GM23338 (cell line): ENCODE data around the gene PLD2. TPM values are rescaled to one million over a fixed set of nuclear protein-coding genes. Genes with fewer than 3 reads are reported as not detected.

ENCODE experiments used
- ATAC-seq: fragments of 200-7000 bp; cut with Tn5 transposase; 3 replicates; pipeline ENCODE4 v1.9.1; 2020
- DNase-seq: peaks from one replicate; pipeline ENCODE4 v3.0.0-alpha.2; 2015; ENCODE audit warnings: low spot score
- H2AFZ ChIP-seq: fragments of 200-600 bp; sonication (generic); 2 replicates; pipeline ENCODE4 v1.8.0; 2016; ENCODE audit warnings: antibody characterized with exemption, mild to moderate bottlenecking, moderate library complexity
- H3F3A ChIP-seq: fragments of 200-600 bp; sonication (generic); replicated peaks from 2 replicates; pipeline ENCODE4 v1.8.0; 2017; ENCODE audit warnings: antibody characterized with exemption, mixed run types, low read depth
- H3K27ac ChIP-seq: fragments of 200-600 bp; sonication (generic); 2 replicates; pipeline ENCODE4 v1.6.1; 2016; ENCODE audit warnings: low read depth
- H3K27me3 ChIP-seq: fragments of 200-600 bp; sonication (generic); 2 replicates; pipeline ENCODE4 v1.8.0; 2016; ENCODE audit warnings: mild to moderate bottlenecking, mixed run types, moderate library complexity; ENCODE audit not compliant: insufficient read depth
- H3K36me3 ChIP-seq: fragments of 200-600 bp; sonication (generic); 2 replicates; pipeline ENCODE4 v1.8.0; 2016; ENCODE audit warnings: mild to moderate bottlenecking; ENCODE audit not compliant: insufficient read depth
- H3K4me1 ChIP-seq: fragments of 200-600 bp; sonication (generic); 2 replicates; pipeline ENCODE4 v1.8.0; 2016; ENCODE audit warnings: mild to moderate bottlenecking, moderate library complexity; ENCODE audit not compliant: insufficient read depth
- H3K4me2 ChIP-seq: fragments of 200-600 bp; sonication (generic); 2 replicates; pipeline ENCODE4 v1.7.1; 2017; ENCODE audit warnings: mixed run types
- H3K4me3 ChIP-seq: fragments of 200-600 bp; sonication (generic); 2 replicates; pipeline ENCODE4 v1.6.1; 2016; ENCODE audit warnings: mixed run types
- H3K79me2 ChIP-seq: fragments of 200-600 bp; sonication (generic); replicated peaks from 2 replicates; pipeline ENCODE4 v1.8.0; 2017; ENCODE audit warnings: mild to moderate bottlenecking; ENCODE audit not compliant: insufficient read depth
- H3K9me2 ChIP-seq: fragments of 200-600 bp; sonication (generic); 2 replicates; pipeline ENCODE4 v1.8.0; 2017; ENCODE audit not compliant: insufficient read depth
- H4K20me1 ChIP-seq: fragments of 200-600 bp; sonication (generic); replicated peaks from 2 replicates; pipeline ENCODE4 v1.8.0; 2017; ENCODE audit warnings: mild to moderate bottlenecking; ENCODE audit not compliant: insufficient read depth
- H3K27ac Mint-ChIP-seq: 2 replicates; pipeline ENCODE4 v1.8.0; 2020; ENCODE audit warnings: inconsistent platforms, mild to moderate bottlenecking, moderate library complexity, mixed read lengths
- H3K27me3 Mint-ChIP-seq: 3 replicates; pipeline ENCODE4 v1.8.0; 2022; ENCODE audit warnings: low read depth, mild to moderate bottlenecking, moderate library complexity, mixed read lengths, inconsistent platforms; ENCODE audit not compliant: insufficient read depth, poor library complexity
- H3K36me3 Mint-ChIP-seq: 3 replicates; pipeline ENCODE4 v1.8.0; 2021; ENCODE audit warnings: low read depth, mild to moderate bottlenecking, inconsistent platforms, moderate library complexity, mixed read lengths
- H3K4me1 Mint-ChIP-seq: 3 replicates; pipeline ENCODE4 v1.8.0; 2020; ENCODE audit warnings: mild to moderate bottlenecking, inconsistent platforms, mixed read lengths
- H3K4me3 Mint-ChIP-seq: 3 replicates; pipeline ENCODE4 v1.8.0; 2021; ENCODE audit warnings: moderate library complexity, mild to moderate bottlenecking, inconsistent platforms, mixed read lengths
- H3K9me3 Mint-ChIP-seq: 3 replicates; pipeline ENCODE4 v1.8.0; 2020; ENCODE audit warnings: moderate library complexity, mild to moderate bottlenecking, inconsistent platforms, mixed read lengths
- CREB1 ChIP-seq: fragments of 250-450 bp; sonication (Bioruptor Pico); IDR thresholded peaks from 2 replicates; pipeline ENCODE4 v1.5.0; 2020; ENCODE audit warnings: low read depth, mild to moderate bottlenecking, moderate library complexity
- CTCF ChIP-seq, 2 experiments: fragments of 200-600 bp in 1 of 2; sonication (generic) in 1 of 2; conservative IDR thresholded peaks; 2 replicates each; pipeline versions ENCODE4 v1.5.1 to v1.6.1; 2016 to 2017; ENCODE audit warnings: antibody characterized with exemption in 2 of 2, low read depth in 2 of 2, mild to moderate bottlenecking in 2 of 2, moderate library complexity in 1 of 2
- EZH2 ChIP-seq: fragments of 200-600 bp; sonication (generic); IDR thresholded peaks from one replicate; pipeline ENCODE4 v1.8.0; 2017; ENCODE audit warnings: antibody characterized with exemption, mild to moderate bottlenecking, low read depth; ENCODE audit not compliant: unreplicated experiment
- EZH2phosphoT487 ChIP-seq: fragments of 200-600 bp; sonication (generic); IDR thresholded peaks from one replicate; pipeline ENCODE4 v1.8.1; 2018; ENCODE audit warnings: antibody characterized with exemption; ENCODE audit not compliant: unreplicated experiment
- JUNB ChIP-seq: IDR thresholded peaks from one replicate; pipeline ENCODE4 v1.6.1; 2016; ENCODE audit warnings: antibody characterized with exemption; ENCODE audit not compliant: unreplicated experiment
- NANOG ChIP-seq: IDR thresholded peaks from 2 replicates; pipeline ENCODE4 v1.6.1; 2016; ENCODE audit warnings: antibody characterized with exemption, borderline replicate concordance
- POLR2AphosphoS5 ChIP-seq: IDR thresholded peaks from 2 replicates; pipeline ENCODE4 v1.6.1; 2016; ENCODE audit warnings: antibody characterized with exemption, low read depth
- REST ChIP-seq: IDR thresholded peaks from one replicate; pipeline ENCODE4 v1.6.1; 2018; ENCODE audit warnings: antibody characterized with exemption; ENCODE audit not compliant: unreplicated experiment
- STAT1 ChIP-seq: IDR thresholded peaks from one replicate; pipeline ENCODE4 v1.6.1; 2016; ENCODE audit warnings: antibody characterized with exemption; ENCODE audit not compliant: unreplicated experiment
- ZNF114 ChIP-seq: fragments of 250-450 bp; sonication (Bioruptor Pico); IDR thresholded peaks from 2 replicates; pipeline ENCODE4 v1.5.0; 2020; ENCODE audit warnings: mild to moderate bottlenecking, moderate library complexity
- ZNF331 ChIP-seq: fragments of 250-450 bp; sonication (Bioruptor Pico); IDR thresholded peaks from 2 replicates; pipeline ENCODE4 v1.5.0; 2020; ENCODE audit warnings: low read depth, mild to moderate bottlenecking, moderate library complexity
- ZNF462 ChIP-seq: fragments of 250-450 bp; sonication (Bioruptor Pico); IDR thresholded peaks from 2 replicates; pipeline ENCODE4 v1.5.0; 2020; ENCODE audit warnings: mild to moderate bottlenecking, moderate library complexity
- polyA plus RNA-seq: library from polyadenylated mRNA; unstranded; fragments of >200 nt; fragmentation: Nextera tagmentation; extraction: Ambion mirVana; gene quantifications from 2 replicates; pipeline ENCODE4 v1.2.1, GENCODE V29; 2016
- total RNA-seq: library from RNA; depleted of rRNA; stranded (reverse); fragments of >200 nt; shearing (Covaris generic); gene quantifications from 2 replicates; pipeline ENCODE4 v1.2.3, GENCODE V29; 2014
- TF ChIP-seq, protein P1 (sequence below): IDR thresholded peaks from 2 replicates; pipeline ENCODE4 v1.6.1; 2016; ENCODE audit warnings: antibody characterized with exemption

The PLD2 gene
- total and polyA plus RNA-seq, 2 experiments from 2014 or later, result 20.2 to 55.9 TPM

DNA sequence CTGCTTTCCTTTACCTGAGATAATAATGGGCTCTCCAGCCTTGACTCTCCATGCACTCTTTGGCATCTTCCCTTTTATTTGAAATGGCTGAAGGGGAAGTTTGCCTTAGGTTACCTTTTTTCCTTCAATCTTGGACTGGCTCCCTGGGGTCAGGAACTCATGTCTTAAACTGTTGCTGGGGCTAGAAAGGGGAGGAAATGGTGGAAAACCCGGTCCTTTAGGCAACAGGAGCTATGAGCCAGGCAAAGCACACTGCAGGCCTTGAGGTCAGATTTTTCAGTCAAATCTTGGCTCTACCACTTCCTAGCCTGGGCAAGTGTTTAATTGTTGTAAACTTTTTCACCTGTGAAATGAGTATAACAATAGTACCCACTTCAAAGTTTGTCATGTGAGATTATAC, 56.4 kb downstream of the PLD2 start:
- H3K36me3 Mint-ChIP-seq, result peaks cover 3% of the 10 kb centered on the region; the same call in 1 of the 3 replicates

More for the DNA sequence above, 56.4 kb downstream of the PLD2 start:
- Histone ChIP-seq H3K4me1 (peaks cover 23% of the 10 kb centered on the region), H3F3A (peaks cover 13% of the 10 kb centered on the region; the same call in 1 of the 2 replicates), H2AFZ (no peak overlapping the region), H4K20me1 (peaks cover 5% of the 10 kb centered on the region; the same call in 1 of the 2 replicates), H3K4me2 (no peak overlapping the region), H3K36me3 (no peaks in the 10 kb centered on the region), H3K79me2 (peaks cover 29% of the 10 kb centered on the region), H3K4me3 (no peak overlapping the region), H3K27me3 (no peaks in the 10 kb centered on the region), H3K9me2 (no peaks in the 10 kb centered on the region), H3K27ac (peak overlapping the region; percentile 72; the same call in 1 of the 2 replicates)
- Mint-ChIP-seq H3K27ac (peak overlapping the region; percentile 11; the same call in 1 of the 2 replicates), H3K4me3 (no peak overlapping the region), H3K27me3 (peaks cover 3% of the 10 kb centered on the region), H3K4me1 (peaks cover 30% of the 10 kb centered on the region), H3K9me3 (no peaks in the 10 kb centered on the region)
- DNase-seq (no peak), ATAC-seq (no peak)
- TF ChIP-seq JUNB (no peak), ZNF331 (CRISPR knock-in tag) (no peak), POLR2AphosphoS5 (no peak), CTCF (conservative IDR thresholded peaks at IDR 0.05; ENCODE audit: low read depth in 2 of 2) (no peak), ZNF114 (no peak), NANOG (no peak), REST (no peak), EZH2phosphoT487 (no peak), ZNF462 (CRISPR knock-in tag) (no peak), EZH2 (no peak), STAT1 (no peak), CREB1 (no peak)
- TF ChIP-seq, protein P1, sequence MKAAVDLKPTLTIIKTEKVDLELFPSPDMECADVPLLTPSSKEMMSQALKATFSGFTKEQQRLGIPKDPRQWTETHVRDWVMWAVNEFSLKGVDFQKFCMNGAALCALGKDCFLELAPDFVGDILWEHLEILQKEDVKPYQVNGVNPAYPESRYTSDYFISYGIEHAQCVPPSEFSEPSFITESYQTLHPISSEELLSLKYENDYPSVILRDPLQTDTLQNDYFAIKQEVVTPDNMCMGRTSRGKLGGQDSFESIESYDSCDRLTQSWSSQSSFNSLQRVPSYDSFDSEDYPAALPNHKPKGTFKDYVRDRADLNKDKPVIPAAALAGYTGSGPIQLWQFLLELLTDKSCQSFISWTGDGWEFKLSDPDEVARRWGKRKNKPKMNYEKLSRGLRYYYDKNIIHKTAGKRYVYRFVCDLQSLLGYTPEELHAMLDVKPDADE, result no peak
